Measurements from ENCODE around the gene SLC25A31.

SLC25A31 gene

DNA sequence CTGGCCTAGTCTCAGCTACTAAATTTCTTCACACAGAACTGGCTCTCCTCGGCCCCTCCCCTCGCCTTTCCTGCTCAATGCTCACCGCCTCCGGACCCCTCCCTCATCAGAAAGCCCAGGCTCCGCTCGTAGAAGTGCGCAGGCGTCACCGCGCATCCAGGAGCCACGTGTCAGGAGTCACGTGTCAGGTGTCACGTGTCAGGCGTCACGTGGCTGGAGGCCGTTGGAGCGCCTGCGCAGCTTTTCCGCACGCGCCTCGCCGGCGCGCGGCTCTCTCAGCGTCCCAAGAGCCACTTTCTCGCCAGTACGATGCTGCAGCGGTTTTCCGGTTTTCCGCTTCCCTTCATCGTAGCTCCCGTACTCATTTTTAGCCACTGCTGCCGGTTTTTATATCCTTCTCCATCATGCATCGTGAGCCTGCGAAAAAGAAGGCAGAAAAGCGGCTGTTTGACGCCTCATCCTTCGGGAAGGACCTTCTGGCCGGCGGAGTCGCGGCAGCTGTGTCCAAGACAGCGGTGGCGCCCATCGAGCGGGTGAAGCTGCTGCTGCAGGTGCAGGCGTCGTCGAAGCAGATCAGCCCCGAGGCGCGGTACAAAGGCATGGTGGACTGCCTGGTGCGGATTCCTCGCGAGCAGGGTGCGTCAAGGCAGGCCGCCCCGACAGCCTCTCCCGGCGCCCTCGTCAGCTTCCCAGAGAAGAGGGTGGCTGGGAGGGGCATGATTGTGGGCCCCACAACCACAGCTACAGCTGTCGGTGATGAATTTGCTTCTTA lies at the start of gene SLC25A31:
Gene SLC25A31 (plus strand): TSS at position 259 of the 772 bp plus-strand sequence. CDS start 146 bp downstream, at position 405.
- no peak for DNase-seq

- DNase-seq: no peak
Measured at GRCh38 chr4:127685292-127685691, 44.9 kb upstream of the SLC25A31 start.

DNA sequence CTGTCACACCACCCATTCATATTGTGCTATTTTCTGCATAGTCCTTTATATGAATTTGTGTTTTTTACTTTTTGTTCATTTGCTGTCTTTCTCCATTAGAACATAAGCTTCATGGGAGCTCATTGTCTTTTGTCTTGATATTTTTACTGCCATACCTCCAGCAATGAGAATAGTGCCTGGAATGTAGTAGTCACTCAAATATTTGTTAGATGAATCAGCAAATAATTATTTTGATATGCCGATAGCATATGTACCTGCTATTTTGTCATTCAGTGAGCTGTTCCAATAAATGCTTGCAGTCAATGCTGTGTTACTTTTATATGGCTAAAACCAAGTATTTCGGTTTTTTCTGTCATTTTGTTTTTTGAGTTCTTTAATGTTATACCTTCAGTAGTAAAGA lies 43.5 kb upstream of the SLC25A31 start:
- DNase-seq: no peak

DNA sequence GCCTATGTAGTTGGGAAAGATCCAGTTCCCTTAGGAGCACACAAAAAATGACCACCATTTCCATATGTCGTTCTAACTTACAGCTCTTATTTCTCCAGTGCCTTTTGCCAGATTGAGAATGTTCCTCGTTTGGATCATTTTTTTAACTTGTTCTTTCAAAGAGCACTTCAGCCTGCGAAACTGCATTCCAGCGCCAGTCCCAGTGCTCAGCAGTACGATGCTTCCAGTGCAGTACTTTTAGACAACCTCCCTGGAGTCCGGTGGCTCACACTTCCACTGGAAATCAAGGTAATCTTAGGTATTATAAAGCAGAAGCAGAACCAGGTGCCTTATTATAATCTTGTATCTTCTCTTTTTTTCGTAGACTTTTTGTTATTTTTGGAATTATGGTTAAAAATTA lies 42.6 kb upstream of the SLC25A31 start:
- DNase-seq: no peak

DNA sequence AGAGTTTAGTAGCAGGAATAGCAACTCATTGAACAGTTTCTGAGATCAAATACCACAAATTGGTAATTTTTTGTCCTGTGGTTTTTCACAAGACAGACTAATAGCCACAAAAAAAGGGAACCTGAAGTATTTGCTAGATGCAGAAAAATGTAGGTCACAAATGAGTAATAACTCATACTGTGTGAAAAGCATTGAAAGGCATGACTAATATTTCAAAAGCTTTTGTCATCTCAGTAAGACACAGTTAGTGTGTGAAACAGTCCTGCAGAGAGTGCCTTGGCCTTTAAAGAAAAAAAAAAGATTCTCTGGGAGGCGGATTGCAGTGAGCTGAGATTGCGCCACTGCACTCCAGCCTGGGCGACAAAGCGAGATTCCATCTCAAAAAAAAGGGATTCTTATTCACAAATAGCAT lies 31.4 kb upstream of the SLC25A31 start:
- no peak for DNase-seq

- DNase-seq: no peak
Measured at GRCh38 chr4:127708985-127709384, 21.2 kb upstream of the SLC25A31 start.

- no peak for DNase-seq
Measured at GRCh38 chr4:127709456-127709855, 20.7 kb upstream of the SLC25A31 start.

- no peak for DNase-seq
Measured at GRCh38 chr4:127731406-127731805, 1.2 kb downstream of the SLC25A31 start.

GRCh38 chr4:127732623-127733328 lies 2.6 kb downstream of the SLC25A31 start:
- DNase-seq: peak; percentile 55

DNA sequence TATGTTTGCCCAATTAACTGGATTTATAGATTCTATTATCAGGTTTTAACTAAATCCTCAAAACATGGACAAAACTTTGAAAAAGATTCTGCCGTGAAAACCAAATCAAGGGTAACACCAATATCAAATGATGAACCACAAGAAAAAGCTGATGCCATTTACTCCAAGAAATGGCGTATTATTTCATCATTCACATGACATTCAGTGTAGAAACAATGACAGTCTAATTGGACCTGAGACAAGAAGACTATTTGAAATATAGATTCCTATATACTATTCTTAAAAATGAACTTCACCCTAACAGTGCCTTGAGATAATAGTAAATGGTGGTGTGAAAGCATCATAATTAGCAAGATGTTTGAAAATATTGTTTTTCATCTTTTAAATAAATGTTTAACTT lies 4.8 kb downstream of the SLC25A31 start:
- no peak for DNase-seq

DNA sequence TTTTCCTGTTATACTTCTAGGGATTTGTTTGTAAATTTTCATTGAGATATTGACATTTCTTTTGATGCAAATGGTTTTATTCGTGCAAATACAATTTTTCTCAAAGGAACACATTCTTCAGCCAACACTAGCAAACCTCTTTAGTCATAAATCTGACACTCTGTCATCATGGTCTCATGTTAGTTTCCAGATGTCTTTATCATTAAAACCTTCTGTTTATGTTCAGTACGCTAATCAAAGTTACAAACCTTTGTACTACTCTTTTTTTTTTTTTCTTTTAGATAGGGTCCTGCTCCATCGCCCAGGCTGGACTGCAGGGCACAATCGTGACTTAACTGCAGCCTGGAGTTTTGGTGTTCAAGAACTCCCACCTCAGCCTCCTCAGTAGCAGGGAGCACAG lies 7.1 kb downstream of the SLC25A31 start:
- DNase-seq: no peak

DNA sequence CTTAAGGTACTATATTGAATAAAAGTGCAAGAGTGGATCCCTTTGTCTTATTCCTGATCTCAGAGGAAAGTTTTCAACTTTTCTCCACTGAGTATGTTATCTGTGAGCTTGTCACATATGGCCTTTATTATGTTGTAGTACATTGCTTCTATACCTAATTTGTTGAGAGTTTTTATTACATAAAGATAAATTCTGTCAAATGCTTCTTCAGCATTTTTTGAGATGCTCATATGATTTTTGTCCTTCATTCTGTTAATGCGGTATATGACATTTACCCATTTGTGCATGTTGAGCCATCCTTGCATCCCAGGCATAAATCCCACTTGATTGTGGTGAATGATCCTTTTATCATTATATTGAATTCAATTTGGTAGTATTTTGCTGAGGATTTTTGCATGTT lies 11.0 kb downstream of the SLC25A31 start:
- DNase-seq: no peak

- DNase-seq: no peak
Measured at GRCh38 chr4:127747883-127748282, 17.7 kb downstream of the SLC25A31 start.

GRCh38 chr4:127748957-127749356 lies 18.8 kb downstream of the SLC25A31 start:
- no peak for DNase-seq

DNA sequence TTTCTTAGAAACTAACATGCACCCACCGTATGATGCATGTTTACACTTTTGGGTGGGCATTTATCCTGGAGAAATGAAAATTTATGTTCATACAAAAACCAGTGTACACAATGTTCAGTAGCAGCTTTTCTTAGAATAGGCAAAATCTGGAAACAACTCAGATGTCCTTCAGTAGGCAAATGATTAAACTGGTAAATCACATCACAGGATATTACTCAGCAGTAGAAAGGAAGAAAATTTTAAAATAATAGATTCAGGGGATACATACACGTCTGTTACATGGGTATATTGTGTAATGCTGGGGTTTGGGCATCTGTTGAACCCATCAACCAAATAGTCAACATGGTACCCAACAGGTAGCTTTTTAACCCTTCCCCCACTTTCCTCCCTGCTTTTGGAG lies 26.7 kb downstream of the SLC25A31 start:
- no peak for DNase-seq

GRCh38 chr4:127759228-127759820 lies 29.1 kb downstream of the SLC25A31 start:
- DNase-seq: no peak

GRCh38 chr4:127759893-127760292 lies 29.7 kb downstream of the SLC25A31 start:
- DNase-seq: no peak

GRCh38 chr4:127771535-127772275 lies 41.5 kb downstream of the SLC25A31 start:
- no peak for DNase-seq

DNA sequence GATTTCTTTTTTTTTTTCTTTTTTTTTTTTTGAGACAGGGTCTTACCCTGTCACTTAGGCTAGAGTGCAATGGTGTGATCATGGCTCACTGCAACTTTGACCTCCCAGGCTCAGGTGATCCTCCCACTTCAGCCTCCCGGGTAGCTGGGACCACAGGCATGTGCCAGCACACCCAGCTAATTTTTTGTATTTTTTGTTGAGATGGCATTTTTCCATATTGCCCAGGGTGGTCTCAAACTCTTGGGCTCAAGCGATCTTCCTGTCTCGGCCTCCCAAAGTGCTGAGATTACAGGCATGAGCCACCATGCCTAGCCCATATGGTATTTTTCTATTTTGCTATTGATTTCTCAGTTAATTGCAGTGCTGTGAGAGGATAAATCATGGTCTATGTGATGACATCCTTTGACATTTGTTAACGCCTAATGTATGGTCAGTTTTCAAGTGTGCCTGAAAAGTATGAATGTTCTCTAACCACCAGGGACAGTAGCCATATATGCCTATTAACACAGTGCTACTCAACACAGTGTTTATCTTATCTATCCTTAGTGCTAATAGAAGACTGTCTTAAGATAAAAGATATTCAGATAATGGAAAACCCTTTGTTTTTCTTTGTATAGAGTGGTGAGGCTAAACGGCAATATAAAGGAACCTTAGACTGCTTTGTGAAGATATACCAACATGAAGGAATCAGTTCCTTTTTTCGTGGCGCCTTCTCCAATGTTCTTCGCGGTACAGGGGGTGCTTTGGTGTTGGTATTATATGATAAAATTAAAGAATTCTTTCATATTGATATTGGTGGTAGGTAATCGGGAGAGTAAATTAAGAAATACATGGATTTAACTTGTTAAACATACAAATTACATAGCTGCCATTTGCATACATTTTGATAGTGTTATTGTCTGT lies 42.8 kb downstream of the SLC25A31 start:
- DNase-seq: no peak

- DNase-seq: no peak
Measured at GRCh38 chr4:127775843-127776242, 45.6 kb downstream of the SLC25A31 start.

GRCh38 chr4:127776620-127777019 lies 46.4 kb downstream of the SLC25A31 start:
- DNase-seq: no peak

DNA sequence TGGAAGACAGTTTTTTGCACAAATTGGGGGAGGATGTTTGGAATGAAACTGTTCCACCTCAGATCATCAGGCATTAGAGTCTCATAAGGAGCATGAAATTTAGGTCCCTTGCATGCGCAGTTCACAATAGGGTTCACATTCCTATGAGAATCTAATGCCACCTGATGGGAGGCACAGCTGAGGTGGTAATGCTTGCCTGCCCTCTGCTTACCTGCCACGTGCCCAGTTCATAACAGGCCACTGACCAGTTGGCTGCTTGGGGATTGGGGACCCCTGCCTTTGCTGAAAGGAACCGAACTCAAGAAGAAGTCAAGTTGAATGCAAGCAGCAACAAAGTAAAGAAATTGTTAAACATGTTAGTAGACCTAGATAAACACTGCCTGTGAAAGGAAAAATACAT lies 47.3 kb downstream of the SLC25A31 start:
- no peak for DNase-seq
